ENCODE data around the gene BCAS3.

The BCAS3 gene

GRCh38 chr17:61124562-61124961 lies 446.9 kb downstream of the BCAS3 start:
- H3K27ac ChIP-seq, result no peak overlapping the region
- TF ChIP-seq CTCF (conservative IDR thresholded peaks at IDR 0.05) (no peak), ZFX (IDR thresholded peaks at IDR 0.05) (no peak)

GRCh38 chr17:61126473-61127249 lies 449.0 kb downstream of the BCAS3 start:
- no peak overlapping the region for H3K27ac ChIP-seq
- TF ChIP-seq CTCF (conservative IDR thresholded peaks at IDR 0.05), result no peak
- no peak for TF ChIP-seq ZFX (IDR thresholded peaks at IDR 0.05)

- no peak overlapping the region for H3K27ac ChIP-seq
- no peak for TF ChIP-seq ZFX (IDR thresholded peaks at IDR 0.05)
- no peak for TF ChIP-seq CTCF (conservative IDR thresholded peaks at IDR 0.05)
Measured at GRCh38 chr17:61127960-61128359, 450.3 kb downstream of the BCAS3 start.

GRCh38 chr17:61128661-61129115 lies 451.0 kb downstream of the BCAS3 start:
- no peak overlapping the region for H3K27ac ChIP-seq
- TF ChIP-seq CTCF (conservative IDR thresholded peaks at IDR 0.05), result no peak
- no peak for TF ChIP-seq ZFX (IDR thresholded peaks at IDR 0.05)

- H3K27ac ChIP-seq, result no peak overlapping the region
- TF ChIP-seq ZFX (IDR thresholded peaks at IDR 0.05), result no peak
- TF ChIP-seq CTCF (conservative IDR thresholded peaks at IDR 0.05), result no peak
Measured at GRCh38 chr17:61129267-61130254, 451.9 kb downstream of the BCAS3 start.

- no peak for TF ChIP-seq CTCF (conservative IDR thresholded peaks at IDR 0.05)
- no peak for TF ChIP-seq ZFX (IDR thresholded peaks at IDR 0.05)
Measured at GRCh38 chr17:61130330-61130729, 452.7 kb downstream of the BCAS3 start.

GRCh38 chr17:61131585-61131984 lies 453.9 kb downstream of the BCAS3 start:
- no peak for TF ChIP-seq CTCF (conservative IDR thresholded peaks at IDR 0.05)
- no peak for TF ChIP-seq ZFX (IDR thresholded peaks at IDR 0.05)
- H3K27ac ChIP-seq, result no peak overlapping the region

More at GRCh38 chr17:61130330-61130729, 452.7 kb downstream of the BCAS3 start:
- no peak overlapping the region for H3K27ac ChIP-seq

Data from C4-2B (cell line).